Measurements from ENCODE around the gene IMMP1L.

Gene IMMP1L

DNA sequence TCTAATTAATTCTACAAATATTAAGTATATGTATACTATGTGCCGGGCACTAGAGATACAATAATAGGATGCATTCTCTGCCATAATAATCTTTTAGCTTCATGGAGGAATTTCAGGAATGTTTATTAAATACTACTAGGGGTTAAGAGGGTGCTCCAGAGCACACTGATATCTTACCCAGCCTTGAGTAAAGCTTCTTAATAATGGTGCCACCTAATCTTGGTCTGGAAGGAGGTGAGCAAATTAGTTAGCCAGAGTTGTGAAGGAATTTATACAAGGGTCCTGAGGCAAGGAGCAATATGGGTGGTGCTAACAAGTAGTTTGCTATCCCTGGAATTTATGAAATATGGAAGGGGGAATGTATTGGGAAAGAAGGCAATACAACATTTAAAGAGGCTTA, 21.9 kb upstream of the IMMP1L start:
- Mint-ChIP-seq H3K36me3 (ENCODE audit: low read depth) (peaks cover 10% of the 10 kb centered on the region), H3K27ac (no peak overlapping the region), H3K4me1 (no peaks in the 10 kb centered on the region), H3K4me3 (no peak overlapping the region), H3K9me3 (peaks cover 6% of the 10 kb centered on the region), H3K27me3 (ENCODE audit: low read depth, poor library complexity) (no peaks in the 10 kb centered on the region)
- no peak for DNase-seq
- TF ChIP-seq, protein P1, sequence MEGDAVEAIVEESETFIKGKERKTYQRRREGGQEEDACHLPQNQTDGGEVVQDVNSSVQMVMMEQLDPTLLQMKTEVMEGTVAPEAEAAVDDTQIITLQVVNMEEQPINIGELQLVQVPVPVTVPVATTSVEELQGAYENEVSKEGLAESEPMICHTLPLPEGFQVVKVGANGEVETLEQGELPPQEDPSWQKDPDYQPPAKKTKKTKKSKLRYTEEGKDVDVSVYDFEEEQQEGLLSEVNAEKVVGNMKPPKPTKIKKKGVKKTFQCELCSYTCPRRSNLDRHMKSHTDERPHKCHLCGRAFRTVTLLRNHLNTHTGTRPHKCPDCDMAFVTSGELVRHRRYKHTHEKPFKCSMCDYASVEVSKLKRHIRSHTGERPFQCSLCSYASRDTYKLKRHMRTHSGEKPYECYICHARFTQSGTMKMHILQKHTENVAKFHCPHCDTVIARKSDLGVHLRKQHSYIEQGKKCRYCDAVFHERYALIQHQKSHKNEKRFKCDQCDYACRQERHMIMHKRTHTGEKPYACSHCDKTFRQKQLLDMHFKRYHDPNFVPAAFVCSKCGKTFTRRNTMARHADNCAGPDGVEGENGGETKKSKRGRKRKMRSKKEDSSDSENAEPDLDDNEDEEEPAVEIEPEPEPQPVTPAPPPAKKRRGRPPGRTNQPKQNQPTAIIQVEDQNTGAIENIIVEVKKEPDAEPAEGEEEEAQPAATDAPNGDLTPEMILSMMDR (IDR thresholded peaks at IDR 0.05) = no peak

DNA sequence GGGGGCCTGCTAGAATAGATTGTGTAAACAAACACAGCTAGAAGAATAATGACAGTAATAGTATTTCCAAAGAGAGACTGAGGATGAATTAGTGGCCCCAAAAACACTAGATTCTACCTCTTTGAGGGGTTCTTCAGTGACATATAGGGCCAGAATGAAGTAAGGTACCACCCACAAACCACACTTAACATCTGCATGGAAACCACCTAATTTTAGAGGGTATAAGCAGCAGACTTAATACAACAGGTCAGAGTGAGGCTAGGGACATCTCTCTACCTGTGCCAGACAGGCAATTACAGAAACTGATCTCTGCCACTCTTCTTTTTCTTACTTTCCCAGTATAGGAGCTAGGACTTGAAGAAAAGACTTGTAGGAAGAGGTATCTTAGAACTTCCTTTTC, 20.3 kb upstream of the IMMP1L start:
- Mint-ChIP-seq H3K4me1 (no peaks in the 10 kb centered on the region), H3K27me3 (ENCODE audit: low read depth, poor library complexity) (no peaks in the 10 kb centered on the region), H3K4me3 (no peak overlapping the region), H3K36me3 (ENCODE audit: low read depth) (peaks cover 6% of the 10 kb centered on the region), H3K9me3 (peaks cover 6% of the 10 kb centered on the region), H3K27ac (no peak overlapping the region)
- DNase-seq = no peak
- TF ChIP-seq, protein P1 (IDR thresholded peaks at IDR 0.05) = no peak

DNA sequence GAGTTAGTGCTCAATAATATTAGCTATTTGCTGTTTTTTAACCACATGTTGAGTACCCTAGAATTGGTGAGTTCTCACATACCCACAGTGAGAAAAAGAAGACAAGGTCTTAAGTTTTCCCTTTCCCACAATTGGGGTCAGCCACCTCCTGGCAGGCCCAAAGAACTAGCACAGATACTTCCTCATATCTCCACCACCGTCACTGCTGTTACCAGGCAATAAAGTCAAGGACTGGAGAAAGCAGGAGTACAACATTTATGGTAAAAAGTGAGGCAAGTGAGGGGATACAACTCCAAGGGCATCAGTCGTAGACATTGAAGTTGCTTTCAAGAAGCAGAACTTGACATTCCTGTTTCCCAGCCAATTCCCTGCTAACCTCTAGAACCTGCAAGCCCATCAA, 19.8 kb upstream of the IMMP1L start:
- Mint-ChIP-seq H3K27ac (no peak overlapping the region), H3K4me3 (no peak overlapping the region), H3K36me3 (ENCODE audit: low read depth) (peaks cover 9% of the 10 kb centered on the region), H3K27me3 (ENCODE audit: low read depth, poor library complexity) (no peaks in the 10 kb centered on the region), H3K4me1 (no peaks in the 10 kb centered on the region), H3K9me3 (peaks cover 3% of the 10 kb centered on the region)
- DNase-seq = no peak
- TF ChIP-seq, protein P1 (IDR thresholded peaks at IDR 0.05) = no peak

DNA sequence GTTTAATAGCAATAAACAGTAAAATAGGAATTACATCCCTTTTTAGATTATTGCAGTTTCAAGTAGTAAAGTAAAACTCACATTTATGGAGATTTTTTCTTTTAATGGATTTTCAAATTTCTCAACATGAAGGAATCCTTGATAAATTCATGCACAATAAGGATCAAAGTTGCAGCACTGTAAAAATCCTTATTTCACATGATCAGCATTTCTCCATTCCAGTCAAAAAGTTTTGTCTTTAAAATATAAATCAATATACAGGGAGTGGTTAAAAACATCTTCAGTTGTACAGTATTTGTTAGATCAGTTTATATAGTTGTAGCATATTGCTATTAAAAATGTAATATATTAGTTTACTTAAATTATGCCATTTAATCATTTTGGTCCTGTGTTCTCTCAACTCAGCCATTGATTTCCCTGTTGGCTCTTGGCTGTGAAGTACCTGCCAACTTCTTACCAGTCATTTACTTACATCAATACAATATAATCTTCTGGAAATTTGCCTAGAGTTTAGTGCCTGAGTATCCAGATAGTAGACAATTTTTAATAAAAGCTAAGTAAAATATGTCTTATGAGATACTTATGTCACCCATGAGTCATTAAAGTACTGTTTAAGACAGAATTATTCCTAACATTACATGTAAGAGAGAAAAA, 12.2 kb upstream of the IMMP1L start:
- H3K4me1 Mint-ChIP-seq = no peaks in the 10 kb centered on the region
- H3K4me3 Mint-ChIP-seq = no peak overlapping the region
- no peaks in the 10 kb centered on the region for H3K27me3 Mint-ChIP-seq (ENCODE audit: low read depth, poor library complexity)
- H3K27ac Mint-ChIP-seq = no peak overlapping the region
- no peak for DNase-seq
- no peaks in the 10 kb centered on the region for H3K9me3 Mint-ChIP-seq
- TF ChIP-seq, protein P1 (IDR thresholded peaks at IDR 0.05) = no peak
- peaks cover 6% of the 10 kb centered on the region for H3K36me3 Mint-ChIP-seq (ENCODE audit: low read depth)

DNA sequence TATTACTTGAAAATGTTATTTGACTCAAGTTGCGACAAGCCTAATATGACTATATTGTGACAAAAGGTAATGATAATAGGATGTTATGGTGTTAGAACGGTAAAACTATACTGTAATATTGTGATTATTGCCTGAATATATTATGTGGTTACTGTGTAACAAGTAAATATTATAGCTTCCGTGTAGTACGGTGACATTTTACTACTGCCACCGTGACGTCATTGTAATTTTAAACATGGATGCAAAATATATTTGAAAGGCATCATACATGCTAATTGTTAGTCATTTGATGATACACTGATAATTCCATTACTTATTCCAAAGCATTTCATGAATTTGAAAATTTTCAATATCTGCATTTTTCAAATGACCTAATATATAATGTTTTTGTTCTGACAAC, 2.7 kb upstream of the IMMP1L start:
- no peak overlapping the region for H3K27ac Mint-ChIP-seq
- H3K4me1 Mint-ChIP-seq = peaks cover 28% of the 10 kb centered on the region
- peaks cover 2% of the 10 kb centered on the region for H3K27me3 Mint-ChIP-seq (ENCODE audit: low read depth, poor library complexity)
- no peaks in the 10 kb centered on the region for H3K9me3 Mint-ChIP-seq
- H3K36me3 Mint-ChIP-seq (ENCODE audit: low read depth) = peaks cover 6% of the 10 kb centered on the region
- no peak for DNase-seq
- TF ChIP-seq, protein P1 (IDR thresholded peaks at IDR 0.05) = no peak
- H3K4me3 Mint-ChIP-seq = no peak overlapping the region

DNA sequence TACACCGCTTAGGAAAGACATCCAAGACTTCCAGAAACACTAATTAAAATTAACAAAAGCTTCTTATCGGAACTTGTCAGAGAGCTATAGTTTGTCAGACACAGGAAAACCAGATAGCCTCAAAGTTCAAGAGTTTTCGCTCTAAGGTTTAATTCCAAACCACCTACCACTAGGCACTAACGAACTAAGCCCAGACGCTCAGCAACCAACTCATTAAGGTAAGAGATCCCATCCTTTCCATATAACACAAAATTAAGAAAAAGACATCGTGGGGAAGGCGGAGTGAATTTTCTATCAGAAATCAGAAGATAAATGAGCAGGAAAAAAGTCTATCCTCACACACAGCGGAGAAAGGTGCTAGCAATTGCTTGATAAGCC, 382 bp downstream of the IMMP1L start:
- TF ChIP-seq, protein P1 (IDR thresholded peaks at IDR 0.05) = no peak
- H3K27ac Mint-ChIP-seq = peak overlapping the region; percentile 29
- H3K4me3 Mint-ChIP-seq = peak overlapping the region; percentile 95
- DNase-seq = no peak
- no peaks in the 10 kb centered on the region for H3K27me3 Mint-ChIP-seq (ENCODE audit: low read depth, poor library complexity)
- H3K4me1 Mint-ChIP-seq = peaks cover 29% of the 10 kb centered on the region
- H3K9me3 Mint-ChIP-seq = no peaks in the 10 kb centered on the region
- H3K36me3 Mint-ChIP-seq (ENCODE audit: low read depth) = peaks cover 29% of the 10 kb centered on the region

All from nephron progenitor cell (in vitro differentiated cells).